A673 (cell line): ENCODE results near the gene PTGS2. TPM values are rescaled to one million over a fixed set of nuclear protein-coding genes. Genes with fewer than 3 reads are reported as not detected.

ENCODE experiments used
- BruUV-seq: library from RNA; stranded (reverse); fragments of 400-500 nt; replicated peaks from 2 replicates; lab custom pipeline; 2021; lab: Mats Ljungman, UMichigan
- CTCF ChIA-PET: fragments of 300-600 bp; sonication (Branson Sonifier 250); formaldehyde crosslinking; loops from one replicate; lab custom pipeline; 2022; ENCODE audit warnings: antibody characterized with exemption; lab: Charles Lee
- POLR2A ChIA-PET: fragments of 300-600 bp; sonication (Branson Sonifier 250); formaldehyde crosslinking; loops from one replicate; lab custom pipeline; 2022; ENCODE audit warnings: antibody characterized with exemption; ENCODE audit not compliant: low non-redundant PET; lab: Charles Lee
- DNase-seq: peaks from one replicate; pipeline ENCODE4 v3.0.0-alpha.2; 2015; ENCODE audit warnings: low spot score
- H3K27ac ChIP-seq: fragments of 200-600 bp; sonication (generic); 2 replicates; pipeline ENCODE4 v1.5.1; 2016; ENCODE audit warnings: mixed run types, low read depth, mild to moderate bottlenecking, mixed read lengths, antibody characterized with exemption, low read length; ENCODE audit not compliant: poor library complexity, severe bottlenecking
- H3K27me3 ChIP-seq: fragments of 200-600 bp; sonication (generic); replicated peaks from 2 replicates; pipeline ENCODE4 v1.6.1; 2017; ENCODE audit warnings: mixed run types, low read depth, mild to moderate bottlenecking, mixed read lengths, antibody characterized with exemption, low read length; ENCODE audit not compliant: insufficient read depth, poor library complexity
- H3K36me3 ChIP-seq: fragments of 200-600 bp; sonication (generic); 2 replicates; pipeline ENCODE4 v1.6.1; 2016; ENCODE audit warnings: mixed run types, mild to moderate bottlenecking, mixed read lengths, antibody characterized with exemption, low read length; ENCODE audit not compliant: insufficient read depth, poor library complexity, severe bottlenecking
- H3K4me1 ChIP-seq: fragments of 200-600 bp; sonication (generic); 2 replicates; pipeline ENCODE4 v1.6.1; 2017; ENCODE audit warnings: mixed run types, mild to moderate bottlenecking, mixed read lengths, antibody characterized with exemption, low read length; ENCODE audit not compliant: insufficient read depth, poor library complexity, severe bottlenecking
- H3K4me3 ChIP-seq: fragments of 200-600 bp; sonication (generic); 2 replicates; pipeline ENCODE4 v1.5.1; 2016; ENCODE audit warnings: low read depth, mixed run types, mild to moderate bottlenecking, mixed read lengths, low read length; ENCODE audit not compliant: poor library complexity, severe bottlenecking
- H3K9me3 ChIP-seq: fragments of 200-600 bp; sonication (generic); 2 replicates; pipeline ENCODE4 v1.6.1; 2016; ENCODE audit warnings: mixed run types, low read depth, mild to moderate bottlenecking, mixed read lengths, antibody characterized with exemption, low read length; ENCODE audit not compliant: poor library complexity, severe bottlenecking
- EZH2 ChIP-seq: fragments of 200-600 bp; sonication (generic); IDR thresholded peaks from 2 replicates; pipeline ENCODE4 v1.6.1; 2017; ENCODE audit warnings: borderline replicate concordance, low read depth, mild to moderate bottlenecking, mixed read lengths, antibody characterized with exemption, low read length; ENCODE audit not compliant: poor library complexity, severe bottlenecking
- intact Hi-C: fragments of 100-400 bp; cut with micrococcal nuclease; formaldehyde crosslinking; loops from one replicate; pipeline ENCODE4 v1.10.0; 2022; ENCODE audit not compliant: unreplicated experiment
- total RNA-seq: library from RNA; stranded (reverse); gene quantifications from 2 replicates; pipeline ENCODE4 v1.2.3, GENCODE V29; 2021
- TF ChIP-seq, protein P1 (sequence below): fragments of 300-800, 200-600 bp; sonication (generic); conservative IDR thresholded peaks from 2 replicates; pipeline ENCODE4 v1.5.1; 2017; ENCODE audit warnings: low read depth, mild to moderate bottlenecking, antibody characterized with exemption, low read length, moderate library complexity, mixed read lengths

The PTGS2 gene
- total RNA-seq, 1 experiment from 2014 or later = 5.8 TPM

DNA sequence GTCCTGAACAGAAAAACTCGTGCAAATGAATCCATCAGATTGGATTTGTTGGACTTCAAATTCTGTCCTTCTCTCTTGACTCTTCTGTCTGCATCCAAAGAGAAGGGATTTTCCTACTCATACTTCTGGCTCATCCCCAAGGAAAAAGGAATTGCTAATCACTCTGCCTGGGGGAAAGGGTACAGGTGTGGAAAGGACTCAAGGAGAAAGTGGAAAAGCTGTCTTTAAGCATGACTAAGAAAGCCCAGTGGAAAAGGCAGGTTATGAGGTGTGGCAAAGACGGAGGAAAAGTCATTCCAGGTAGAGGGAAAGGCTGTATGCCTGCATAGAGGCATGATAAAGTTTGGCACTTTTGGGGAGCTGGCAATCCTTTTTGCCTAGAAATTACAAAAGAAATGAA is 43.4 kb downstream of the PTGS2 start:
- Histone ChIP-seq H3K27me3 (no peaks in the 10 kb centered on the region), H3K9me3 (no peaks in the 10 kb centered on the region), H3K27ac (no peak overlapping the region), H3K4me1 (no peaks in the 10 kb centered on the region), H3K36me3 (no peaks in the 10 kb centered on the region), H3K4me3 (no peak overlapping the region)
- POLR2A ChIA-PET = no interaction called here
- TF ChIP-seq, protein P1, sequence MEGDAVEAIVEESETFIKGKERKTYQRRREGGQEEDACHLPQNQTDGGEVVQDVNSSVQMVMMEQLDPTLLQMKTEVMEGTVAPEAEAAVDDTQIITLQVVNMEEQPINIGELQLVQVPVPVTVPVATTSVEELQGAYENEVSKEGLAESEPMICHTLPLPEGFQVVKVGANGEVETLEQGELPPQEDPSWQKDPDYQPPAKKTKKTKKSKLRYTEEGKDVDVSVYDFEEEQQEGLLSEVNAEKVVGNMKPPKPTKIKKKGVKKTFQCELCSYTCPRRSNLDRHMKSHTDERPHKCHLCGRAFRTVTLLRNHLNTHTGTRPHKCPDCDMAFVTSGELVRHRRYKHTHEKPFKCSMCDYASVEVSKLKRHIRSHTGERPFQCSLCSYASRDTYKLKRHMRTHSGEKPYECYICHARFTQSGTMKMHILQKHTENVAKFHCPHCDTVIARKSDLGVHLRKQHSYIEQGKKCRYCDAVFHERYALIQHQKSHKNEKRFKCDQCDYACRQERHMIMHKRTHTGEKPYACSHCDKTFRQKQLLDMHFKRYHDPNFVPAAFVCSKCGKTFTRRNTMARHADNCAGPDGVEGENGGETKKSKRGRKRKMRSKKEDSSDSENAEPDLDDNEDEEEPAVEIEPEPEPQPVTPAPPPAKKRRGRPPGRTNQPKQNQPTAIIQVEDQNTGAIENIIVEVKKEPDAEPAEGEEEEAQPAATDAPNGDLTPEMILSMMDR = no peak
- no peak for TF ChIP-seq EZH2
- DNase-seq = no peak
- CTCF ChIA-PET = no interaction called here
- intact Hi-C loops = no loop called here
- BruUV-seq = no TSS peak

DNA sequence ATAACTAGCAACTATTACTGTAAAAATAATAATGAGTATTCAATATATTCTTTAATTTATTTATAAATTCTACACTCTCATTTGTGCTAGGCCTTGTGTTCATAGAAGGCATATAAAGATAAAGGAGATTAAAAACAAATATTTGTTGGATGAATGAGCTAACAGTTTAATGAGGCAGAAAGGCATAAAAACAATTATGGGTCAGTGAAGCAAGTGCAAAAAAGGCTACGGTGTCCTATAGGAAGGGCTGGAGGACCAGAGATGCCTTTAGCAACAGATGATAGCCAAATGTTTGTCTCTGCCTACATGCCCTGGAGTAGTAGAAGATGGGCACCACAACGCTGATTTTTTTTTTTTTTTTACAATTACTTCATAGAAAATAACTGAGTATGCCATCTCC is 45.7 kb downstream of the PTGS2 start:
- TF ChIP-seq, protein P1 = no peak
- TF ChIP-seq EZH2 = no peak
- H3K27me3 ChIP-seq = no peaks in the 10 kb centered on the region
- ChIA-PET CTCF (no interaction called here), POLR2A (no interaction called here)
- BruUV-seq = no TSS peak
- no peaks in the 10 kb centered on the region for H3K36me3 ChIP-seq
- intact Hi-C loops = no loop called here
- no peaks in the 10 kb centered on the region for H3K4me1 ChIP-seq
- DNase-seq = no peak
- no peak overlapping the region for H3K4me3 ChIP-seq
- H3K27ac ChIP-seq = no peak overlapping the region
- no peaks in the 10 kb centered on the region for H3K9me3 ChIP-seq

DNA sequence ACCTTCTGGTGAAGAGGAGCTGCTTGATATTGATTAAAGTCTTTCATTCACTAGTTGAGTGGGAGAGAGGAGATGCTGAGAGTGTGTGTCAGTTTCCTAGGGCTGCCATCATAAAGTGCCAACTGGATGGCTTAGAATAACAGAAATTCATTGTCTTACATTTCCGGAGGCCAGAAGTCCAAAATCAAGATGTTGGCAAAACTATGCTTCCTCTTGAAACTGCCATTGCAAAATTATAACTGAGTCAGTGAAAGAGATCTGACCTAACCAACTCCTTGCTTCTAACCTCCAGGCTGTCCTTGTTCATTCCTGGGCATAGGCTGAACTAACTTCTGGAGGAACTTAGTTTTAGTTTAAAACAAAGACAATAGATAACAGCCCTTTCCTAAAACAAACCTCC is 47.1 kb downstream of the PTGS2 start:
- CTCF ChIA-PET = no interaction called here
- H3K27ac ChIP-seq = no peak overlapping the region
- no peaks in the 10 kb centered on the region for H3K9me3 ChIP-seq
- DNase-seq = no peak
- BruUV-seq = no TSS peak
- H3K36me3 ChIP-seq = no peaks in the 10 kb centered on the region
- intact Hi-C loops = no loop called here
- H3K4me3 ChIP-seq = no peak overlapping the region
- TF ChIP-seq EZH2 = no peak
- TF ChIP-seq, protein P1 = no peak
- no peaks in the 10 kb centered on the region for H3K27me3 ChIP-seq
- POLR2A ChIA-PET = no interaction called here
- no peaks in the 10 kb centered on the region for H3K4me1 ChIP-seq
